ENCODE results near the gene AKT3.

DNA sequence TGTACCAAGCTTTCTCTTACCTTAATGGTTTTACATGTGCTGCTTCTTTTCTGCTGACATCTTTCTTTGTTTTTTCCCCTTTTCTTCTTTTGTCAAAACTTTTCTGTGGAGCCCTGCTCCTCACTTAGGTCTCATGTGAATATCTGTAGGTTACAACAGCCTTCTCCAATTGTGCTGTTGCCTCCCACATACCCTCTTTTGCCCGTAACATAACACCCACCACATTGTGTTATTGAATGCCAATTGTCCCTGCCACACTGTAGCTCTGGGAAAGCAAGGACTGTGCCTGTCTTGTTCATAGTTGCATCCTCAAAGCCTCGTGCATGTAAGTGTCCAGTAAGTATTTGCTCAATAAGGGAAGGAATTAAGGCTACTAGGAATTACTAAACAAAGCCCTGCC lies 46.3 kb upstream of the AKT3 start:
- TF ChIP-seq, protein P1, sequence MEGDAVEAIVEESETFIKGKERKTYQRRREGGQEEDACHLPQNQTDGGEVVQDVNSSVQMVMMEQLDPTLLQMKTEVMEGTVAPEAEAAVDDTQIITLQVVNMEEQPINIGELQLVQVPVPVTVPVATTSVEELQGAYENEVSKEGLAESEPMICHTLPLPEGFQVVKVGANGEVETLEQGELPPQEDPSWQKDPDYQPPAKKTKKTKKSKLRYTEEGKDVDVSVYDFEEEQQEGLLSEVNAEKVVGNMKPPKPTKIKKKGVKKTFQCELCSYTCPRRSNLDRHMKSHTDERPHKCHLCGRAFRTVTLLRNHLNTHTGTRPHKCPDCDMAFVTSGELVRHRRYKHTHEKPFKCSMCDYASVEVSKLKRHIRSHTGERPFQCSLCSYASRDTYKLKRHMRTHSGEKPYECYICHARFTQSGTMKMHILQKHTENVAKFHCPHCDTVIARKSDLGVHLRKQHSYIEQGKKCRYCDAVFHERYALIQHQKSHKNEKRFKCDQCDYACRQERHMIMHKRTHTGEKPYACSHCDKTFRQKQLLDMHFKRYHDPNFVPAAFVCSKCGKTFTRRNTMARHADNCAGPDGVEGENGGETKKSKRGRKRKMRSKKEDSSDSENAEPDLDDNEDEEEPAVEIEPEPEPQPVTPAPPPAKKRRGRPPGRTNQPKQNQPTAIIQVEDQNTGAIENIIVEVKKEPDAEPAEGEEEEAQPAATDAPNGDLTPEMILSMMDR (IDR thresholded peaks at IDR 0.05) = no peak
- TF ChIP-seq POLR2A (IDR thresholded peaks at IDR 0.05; ENCODE audit: low read length) = no peak
- TF ChIP-seq, protein P2, sequence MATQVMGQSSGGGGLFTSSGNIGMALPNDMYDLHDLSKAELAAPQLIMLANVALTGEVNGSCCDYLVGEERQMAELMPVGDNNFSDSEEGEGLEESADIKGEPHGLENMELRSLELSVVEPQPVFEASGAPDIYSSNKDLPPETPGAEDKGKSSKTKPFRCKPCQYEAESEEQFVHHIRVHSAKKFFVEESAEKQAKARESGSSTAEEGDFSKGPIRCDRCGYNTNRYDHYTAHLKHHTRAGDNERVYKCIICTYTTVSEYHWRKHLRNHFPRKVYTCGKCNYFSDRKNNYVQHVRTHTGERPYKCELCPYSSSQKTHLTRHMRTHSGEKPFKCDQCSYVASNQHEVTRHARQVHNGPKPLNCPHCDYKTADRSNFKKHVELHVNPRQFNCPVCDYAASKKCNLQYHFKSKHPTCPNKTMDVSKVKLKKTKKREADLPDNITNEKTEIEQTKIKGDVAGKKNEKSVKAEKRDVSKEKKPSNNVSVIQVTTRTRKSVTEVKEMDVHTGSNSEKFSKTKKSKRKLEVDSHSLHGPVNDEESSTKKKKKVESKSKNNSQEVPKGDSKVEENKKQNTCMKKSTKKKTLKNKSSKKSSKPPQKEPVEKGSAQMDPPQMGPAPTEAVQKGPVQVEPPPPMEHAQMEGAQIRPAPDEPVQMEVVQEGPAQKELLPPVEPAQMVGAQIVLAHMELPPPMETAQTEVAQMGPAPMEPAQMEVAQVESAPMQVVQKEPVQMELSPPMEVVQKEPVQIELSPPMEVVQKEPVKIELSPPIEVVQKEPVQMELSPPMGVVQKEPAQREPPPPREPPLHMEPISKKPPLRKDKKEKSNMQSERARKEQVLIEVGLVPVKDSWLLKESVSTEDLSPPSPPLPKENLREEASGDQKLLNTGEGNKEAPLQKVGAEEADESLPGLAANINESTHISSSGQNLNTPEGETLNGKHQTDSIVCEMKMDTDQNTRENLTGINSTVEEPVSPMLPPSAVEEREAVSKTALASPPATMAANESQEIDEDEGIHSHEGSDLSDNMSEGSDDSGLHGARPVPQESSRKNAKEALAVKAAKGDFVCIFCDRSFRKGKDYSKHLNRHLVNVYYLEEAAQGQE (IDR thresholded peaks at IDR 0.05) = no peak

Measured in A549 (cell line).